ENCODE results near the gene LMAN1. TPM values are rescaled to one million over a fixed set of nuclear protein-coding genes. Genes with fewer than 3 reads are reported as not detected.

The LMAN1 gene
- total and polyA plus RNA-seq, 2 experiments from 2014 or later: 111 to 134 TPM

DNA sequence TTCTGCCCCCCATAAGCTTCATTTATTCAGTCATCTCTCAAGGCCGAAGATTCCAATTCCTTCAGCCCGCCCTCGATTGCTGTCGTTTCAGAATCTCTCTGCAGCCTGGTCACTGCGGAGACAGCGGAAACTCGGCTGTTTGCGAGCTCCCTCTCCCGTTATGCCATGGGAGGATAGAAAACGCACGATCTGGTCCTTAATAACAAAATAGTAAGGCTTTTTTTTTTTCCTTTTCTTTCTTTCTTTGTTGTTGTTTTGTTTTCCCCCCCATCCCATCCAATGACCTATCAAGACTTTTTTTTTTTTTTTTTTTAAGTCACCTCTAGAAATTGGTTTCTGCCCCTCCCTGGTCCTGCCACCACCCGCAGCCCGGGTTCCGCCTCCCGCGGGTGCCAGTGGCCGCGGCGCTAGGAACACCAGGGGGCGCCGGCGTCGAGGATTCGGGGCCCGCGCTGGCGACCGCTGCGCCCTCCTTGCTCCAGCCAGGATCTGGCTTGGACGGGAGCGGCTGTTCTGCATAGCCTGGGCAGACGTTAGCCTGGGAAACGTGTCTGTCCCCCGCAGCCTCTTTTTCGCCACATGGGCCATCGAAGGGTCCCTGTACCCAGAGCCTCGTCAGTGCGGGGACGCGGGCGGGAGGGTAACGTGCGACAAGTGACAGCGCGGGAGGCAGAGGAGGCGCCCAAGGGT, 50.7 kb downstream of the LMAN1 start:
- H3K36me3 ChIP-seq (ENCODE audit: insufficient read depth): no peaks in the 10 kb centered on the region
- no peaks in the 10 kb centered on the region for H3K79me2 ChIP-seq (replicated peaks; ENCODE audit: insufficient read depth)
- peak overlapping the region; percentile 83 for H3K4me2 ChIP-seq
- DNase-seq (ENCODE audit: low spot score): peak; percentile 86
- H3K36me3 Mint-ChIP-seq (ENCODE audit: low read depth): no peaks in the 10 kb centered on the region
- H2AFZ ChIP-seq: peak overlapping the region; percentile 82
- peak; percentile 96 for ATAC-seq
- peak overlapping the region; percentile 58 for H3K4me3 Mint-ChIP-seq
- H3K9me2 ChIP-seq (ENCODE audit: insufficient read depth): no peaks in the 10 kb centered on the region
- no peaks in the 10 kb centered on the region for H3K4me1 ChIP-seq (ENCODE audit: insufficient read depth)
- H3K9me3 Mint-ChIP-seq: no peaks in the 10 kb centered on the region
- H3F3A ChIP-seq (replicated peaks; ENCODE audit: low read depth): no peaks in the 10 kb centered on the region
- H3K4me1 Mint-ChIP-seq: no peaks in the 10 kb centered on the region
- no peak overlapping the region for H3K27ac Mint-ChIP-seq
- peaks cover 4% of the 10 kb centered on the region for H3K27me3 Mint-ChIP-seq (ENCODE audit: insufficient read depth, low read depth, poor library complexity)
- peak; percentile 85 to 87 for TF ChIP-seq CTCF (conservative IDR thresholded peaks at IDR 0.05; ENCODE audit: low read depth in 2 of 2)
- TF ChIP-seq JUNB (IDR thresholded peaks at IDR 0.05; ENCODE audit: unreplicated experiment): no peak
- no peak for TF ChIP-seq STAT1 (IDR thresholded peaks at IDR 0.05; ENCODE audit: unreplicated experiment)
- TF ChIP-seq ZNF114 (CRISPR knock-in tag; IDR thresholded peaks at IDR 0.05): no peak
- TF ChIP-seq ZNF462 (CRISPR knock-in tag; IDR thresholded peaks at IDR 0.05): no peak
- peaks cover 18% of the 10 kb centered on the region for H3K27me3 ChIP-seq (ENCODE audit: insufficient read depth)
- peak overlapping the region; percentile 56 for H3K4me3 ChIP-seq
- H4K20me1 ChIP-seq (replicated peaks; ENCODE audit: insufficient read depth): no peaks in the 10 kb centered on the region
- H3K27ac ChIP-seq (ENCODE audit: low read depth): no peak overlapping the region
